Trophoblast cell (in vitro differentiated cells and primary cell): ENCODE measurements around the gene KLHL34.

Experiments
- DNase-seq, 2 donors: peaks; one replicate each; pipeline ENCODE4 v3.0.0-alpha.2; 2016
- H2AFZ ChIP-seq: 2 replicates; pipeline ENCODE4 v1.6.1; 2013; ENCODE audit warnings: low read length, moderate library complexity, mild to moderate bottlenecking; ENCODE audit not compliant: insufficient read depth, poor library complexity
- H2AK5ac ChIP-seq: 2 replicates; pipeline ENCODE4 v1.6.1; 2013; ENCODE audit warnings: mild to moderate bottlenecking, low read length
- H2BK120ac ChIP-seq: 2 replicates; pipeline ENCODE4 v1.6.1; 2013; ENCODE audit warnings: low read length, mild to moderate bottlenecking, moderate library complexity; ENCODE audit not compliant: insufficient read depth, poor library complexity
- H2BK12ac ChIP-seq: 2 replicates; pipeline ENCODE4 v1.6.1; 2013; ENCODE audit warnings: mild to moderate bottlenecking, low read length, moderate library complexity
- H2BK5ac ChIP-seq: 2 replicates; pipeline ENCODE4 v1.6.1; 2013; ENCODE audit warnings: low read length, low read depth, moderate library complexity, mild to moderate bottlenecking; ENCODE audit not compliant: poor library complexity
- H3K14ac ChIP-seq: 2 replicates; pipeline ENCODE4 v1.6.1; 2013; ENCODE audit warnings: mild to moderate bottlenecking, low read length
- H3K18ac ChIP-seq: 2 replicates; pipeline ENCODE4 v1.6.1; 2013; ENCODE audit warnings: mild to moderate bottlenecking, low read length
- H3K23ac ChIP-seq: 2 replicates; pipeline ENCODE4 v1.6.1; 2013; ENCODE audit warnings: low read length
- H3K27ac ChIP-seq: 2 replicates; pipeline ENCODE4 v1.5.1; 2013; ENCODE audit warnings: low read depth, mild to moderate bottlenecking, inconsistent platforms, low read length, moderate library complexity
- H3K27me3 ChIP-seq: 2 replicates; pipeline ENCODE4 v1.6.1; 2013; ENCODE audit warnings: inconsistent platforms, mild to moderate bottlenecking, low read length, moderate library complexity; ENCODE audit not compliant: insufficient read depth
- H3K36me3 ChIP-seq, 2 experiments: 1 replicate in 1 of 2; 2 replicates in 1 of 2; pipeline ENCODE4 v1.6.1; 2013; ENCODE audit warnings: low read length in 2 of 2, mild to moderate bottlenecking in 2 of 2, moderate library complexity in 1 of 2; ENCODE audit not compliant: insufficient read depth in 2 of 2, control insufficient read depth in 1 of 2
- H3K4ac ChIP-seq: 2 replicates; pipeline ENCODE4 v1.6.1; 2013; ENCODE audit warnings: low read depth, mild to moderate bottlenecking, low read length, moderate library complexity
- H3K4me1 ChIP-seq, 2 experiments: 1 replicate in 1 of 2; 2 replicates in 1 of 2; pipeline ENCODE4 v1.6.1; 2013; ENCODE audit warnings: low read length in 2 of 2, mild to moderate bottlenecking in 2 of 2, moderate library complexity in 1 of 2; ENCODE audit not compliant: insufficient read depth in 2 of 2, control insufficient read depth in 1 of 2
- H3K4me2 ChIP-seq: 2 replicates; pipeline ENCODE4 v1.6.1; 2013; ENCODE audit warnings: inconsistent platforms, mild to moderate bottlenecking, low read length, moderate library complexity
- H3K4me3 ChIP-seq: 2 replicates; pipeline ENCODE4 v1.5.1; 2013; ENCODE audit warnings: mild to moderate bottlenecking, low read depth, low read length, inconsistent platforms
- H3K79me1 ChIP-seq: one replicate; pipeline ENCODE4 v1.6.1; 2013; ENCODE audit warnings: low read length
- H3K79me2 ChIP-seq: 2 replicates; pipeline ENCODE4 v1.6.1; 2013; ENCODE audit warnings: low read length, mild to moderate bottlenecking; ENCODE audit not compliant: control insufficient read depth, insufficient read depth, poor library complexity
- H3K9ac ChIP-seq: 2 replicates; pipeline ENCODE4 v1.6.1; 2013; ENCODE audit warnings: mild to moderate bottlenecking, low read length
- H3K9me3 ChIP-seq: 2 replicates; pipeline ENCODE4 v1.6.1; 2013; ENCODE audit warnings: low read depth, mild to moderate bottlenecking, control low read depth, inconsistent platforms, low read length; ENCODE audit not compliant: insufficient read depth
- H4K12ac ChIP-seq: 2 replicates; pipeline ENCODE4 v1.6.1; 2013; ENCODE audit warnings: low read depth, mild to moderate bottlenecking, low read length, moderate library complexity
- H4K8ac ChIP-seq: 2 replicates; pipeline ENCODE4 v1.6.1; 2013; ENCODE audit warnings: low read depth, mild to moderate bottlenecking, low read length, moderate library complexity
- H4K91ac ChIP-seq: one replicate; pipeline ENCODE4 v1.6.1; 2013; ENCODE audit warnings: low read depth, mild to moderate bottlenecking, low read length, moderate library complexity
- WGBS: extraction: QIAGEN DNeasy Blood & Tissue Kit; methylation state at CpG from one replicate; pipeline ENCODE4 v1.1.7; 2013; ENCODE audit warnings: missing lambda C conversion rate; ENCODE audit not compliant: insufficient read length, insufficient coverage; ENCODE audit errors: extremely low coverage; 5-methylcytosine and 5-hydroxymethylcytosine counted together

KLHL34 gene

GRCh38 chrX:21700275-21700674 is 42.1 kb upstream of the KLHL34 start:
- Histone ChIP-seq H3K27me3 (no peaks in the 10 kb centered on the region), H2AFZ (no peak overlapping the region), H3K4me2 (no peak overlapping the region), H2BK5ac (no peak overlapping the region), H3K4ac (no peak overlapping the region), H4K91ac (no peak overlapping the region), H3K4me1 (no peaks in the 10 kb centered on the region), H3K36me3 (no peaks in the 10 kb centered on the region), H2BK12ac (no peak overlapping the region), H3K79me2 (no peaks in the 10 kb centered on the region), H3K18ac (no peak overlapping the region), H3K23ac (no peak overlapping the region), H3K14ac (no peak overlapping the region), H4K8ac (no peak overlapping the region), H3K4me3 (no peak overlapping the region), H3K27ac (no peak overlapping the region), H2BK120ac (no peak overlapping the region), H3K79me1 (no peaks in the 10 kb centered on the region), H3K9ac (no peak overlapping the region), H3K9me3 (no peaks in the 10 kb centered on the region), H2AK5ac (no peak overlapping the region), H4K12ac (no peak overlapping the region)
- no CpG with 5 or more reads among the region's 5 CpGs for WGBS
- no peak for DNase-seq

GRCh38 chrX:21699136-21699535 is 41.0 kb upstream of the KLHL34 start:
- Histone ChIP-seq H4K12ac (no peak overlapping the region), H3K4me1 (no peaks in the 10 kb centered on the region), H3K18ac (no peak overlapping the region), H3K4ac (no peak overlapping the region), H2BK120ac (no peak overlapping the region), H3K27me3 (no peaks in the 10 kb centered on the region), H2AK5ac (no peak overlapping the region), H3K79me1 (no peaks in the 10 kb centered on the region), H3K9me3 (no peaks in the 10 kb centered on the region), H4K8ac (no peak overlapping the region), H4K91ac (no peak overlapping the region), H3K36me3 (no peaks in the 10 kb centered on the region), H3K14ac (no peak overlapping the region), H2BK12ac (no peak overlapping the region), H3K9ac (no peak overlapping the region), H3K27ac (no peak overlapping the region), H2AFZ (no peak overlapping the region), H3K23ac (no peak overlapping the region), H3K4me3 (no peak overlapping the region), H3K79me2 (no peaks in the 10 kb centered on the region), H3K4me2 (no peak overlapping the region), H2BK5ac (no peak overlapping the region)
- DNase-seq = no peak
- WGBS = no CpG with 5 or more reads among the region's 3 CpGs

GRCh38 chrX:21698272-21698671 is 40.1 kb upstream of the KLHL34 start:
- Histone ChIP-seq H3K27me3 (no peaks in the 10 kb centered on the region), H4K91ac (no peak overlapping the region), H2BK12ac (no peak overlapping the region), H3K18ac (no peak overlapping the region), H2BK120ac (no peak overlapping the region), H3K14ac (no peak overlapping the region), H3K36me3 (no peaks in the 10 kb centered on the region), H3K4me2 (no peak overlapping the region), H2BK5ac (no peak overlapping the region), H4K12ac (no peak overlapping the region), H3K27ac (no peak overlapping the region), H3K79me2 (no peaks in the 10 kb centered on the region), H2AFZ (no peak overlapping the region), H3K4ac (no peak overlapping the region), H3K4me1 (no peaks in the 10 kb centered on the region), H4K8ac (no peak overlapping the region), H3K9ac (no peak overlapping the region), H3K79me1 (no peaks in the 10 kb centered on the region), H2AK5ac (no peak overlapping the region), H3K4me3 (no peak overlapping the region), H3K23ac (no peak overlapping the region), H3K9me3 (no peaks in the 10 kb centered on the region)
- WGBS = no CpG with 5 or more reads among the region's 4 CpGs
- no peak for DNase-seq

- no peaks in the 10 kb centered on the region for H3K79me2 ChIP-seq
- DNase-seq = no peak
- H3K4me2 ChIP-seq = no peak overlapping the region
- no peak overlapping the region for H2BK5ac ChIP-seq
- no peak overlapping the region for H2BK120ac ChIP-seq
- H3K9me3 ChIP-seq = no peaks in the 10 kb centered on the region
- H2AFZ ChIP-seq = no peak overlapping the region
- no peaks in the 10 kb centered on the region for H3K79me1 ChIP-seq
- no peak overlapping the region for H2BK12ac ChIP-seq
- H3K23ac ChIP-seq = no peak overlapping the region
- H3K4ac ChIP-seq = no peak overlapping the region
- H3K27me3 ChIP-seq = no peaks in the 10 kb centered on the region
- no peak overlapping the region for H3K27ac ChIP-seq
- H4K12ac ChIP-seq = no peak overlapping the region
- WGBS = no CpG with 5 or more reads among the region's 3 CpGs
- H3K9ac ChIP-seq = no peak overlapping the region
- H2AK5ac ChIP-seq = no peak overlapping the region
- H3K4me1 ChIP-seq = no peaks in the 10 kb centered on the region
- no peak overlapping the region for H3K14ac ChIP-seq
- no peak overlapping the region for H4K8ac ChIP-seq
- no peak overlapping the region for H3K4me3 ChIP-seq
- no peaks in the 10 kb centered on the region for H3K36me3 ChIP-seq
- H4K91ac ChIP-seq = no peak overlapping the region
- H3K18ac ChIP-seq = no peak overlapping the region
Measured at GRCh38 chrX:21691512-21692018, 33.4 kb upstream of the KLHL34 start.
